Activated T-cell treated with anti-CD3 and anti-CD28 coated beads, Interleukin-2, amount 50 U/mL, for 72 hours (primary cell): ENCODE results near the gene CD53. TPM values are rescaled to one million over a fixed set of nuclear protein-coding genes. Genes with fewer than 3 reads are reported as not detected.
"Not testable (repeated sequence)": the region's sequence is repeated elsewhere in the genome, so short reads cannot be mapped to it uniquely, and the experiment has no call there.

ENCODE experiments used
- ATAC-seq, 2 donors: fragments of 150-1000 bp; cut with Tn5 transposase; replicated peaks in 1 of 2; 2 replicates each; pipeline ENCODE4 v1.10.0; 2021; ENCODE audit warnings: moderate library complexity in 2 of 2, mild to moderate bottlenecking in 1 of 2
- DNase-seq, 2 donors: peaks; one replicate each; pipeline ENCODE4 v3.0.0; 2021 to 2022; ENCODE audit warnings: mixed read lengths in 1 of 2
- H3K27ac Mint-ChIP-seq: one replicate; pipeline ENCODE4 v1.8.0; 2022; ENCODE audit warnings: mild to moderate bottlenecking, moderate library complexity, mixed read lengths
- H3K27me3 Mint-ChIP-seq: one replicate; pipeline ENCODE4 v1.8.0; 2022; ENCODE audit warnings: low read depth, mixed read lengths
- H3K36me3 Mint-ChIP-seq, 2 donors: one replicate each; pipeline ENCODE4 v1.8.0; 2022; ENCODE audit warnings: mixed read lengths in 2 of 2, mild to moderate bottlenecking in 1 of 2; ENCODE audit not compliant: insufficient read depth in 2 of 2
- H3K4me1 Mint-ChIP-seq: one replicate; pipeline ENCODE4 v1.8.0; 2022; ENCODE audit warnings: low read depth, mixed read lengths
- H3K4me3 Mint-ChIP-seq, 2 donors: one replicate each; pipeline ENCODE4 v1.8.0; 2022; ENCODE audit warnings: mild to moderate bottlenecking in 2 of 2, mixed read lengths in 2 of 2, moderate library complexity in 2 of 2
- H3K9me3 Mint-ChIP-seq, 2 donors: one replicate each; pipeline ENCODE4 v1.8.0; 2022; ENCODE audit warnings: mixed read lengths in 2 of 2
- total RNA-seq, 2 donors: library from RNA; stranded (reverse); gene quantifications; one replicate each; pipeline ENCODE4 v1.2.3, GENCODE V29; 2022

Gene CD53
- total RNA-seq, 2 donors from 2014 or later = 170 to 249 TPM

DNA sequence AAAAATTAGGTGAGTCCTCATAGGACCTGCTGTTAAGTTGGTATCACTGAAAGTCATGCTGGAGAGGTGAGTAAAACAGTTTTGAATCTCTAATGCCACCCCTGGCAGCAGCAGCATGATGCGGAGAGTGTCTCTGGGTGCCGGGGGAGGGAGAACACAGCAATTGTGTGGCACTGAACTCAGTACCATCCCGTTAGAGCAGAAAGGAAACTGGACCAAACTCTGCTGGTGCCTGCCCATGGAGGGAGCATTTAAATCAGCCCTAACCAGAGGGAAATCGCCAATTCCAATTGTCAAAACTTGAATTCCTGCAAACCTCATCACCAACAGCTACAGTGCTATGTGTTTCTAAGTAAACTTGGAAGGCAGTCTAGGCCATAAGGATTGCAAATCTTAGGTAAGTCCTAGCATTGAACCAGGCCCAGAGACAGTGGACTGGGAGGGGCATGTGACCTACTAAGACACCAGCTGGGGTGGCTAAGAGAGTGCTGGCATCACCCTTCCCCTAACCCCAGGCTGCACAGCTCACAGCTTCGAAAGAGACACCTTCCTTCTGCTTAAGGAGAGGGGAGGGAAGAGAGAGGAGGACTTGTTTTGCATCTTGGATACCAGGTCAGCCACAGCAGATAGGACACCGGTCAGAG is 30.0 kb downstream of the CD53 start:
- Mint-ChIP-seq H3K27me3 (no peaks in the 10 kb centered on the region), H3K4me1 (peaks cover 3% of the 10 kb centered on the region), H3K36me3 (peaks cover 23 to 55% of the 10 kb centered on the region in 2 donors), H3K27ac (no peak overlapping the region), H3K9me3 (peaks cover 4 to 14% of the 10 kb centered on the region in 2 donors), H3K4me3 (no peak overlapping the region)
- ATAC-seq (no peak), DNase-seq (no peak)

- Mint-ChIP-seq H3K36me3 (peaks cover 20 to 53% of the 10 kb centered on the region in 2 donors), H3K4me1 (no peaks in the 10 kb centered on the region), H3K9me3 (peaks cover 7 to 16% of the 10 kb centered on the region in 2 donors), H3K27ac (peak overlapping the region; percentile 59), H3K4me3 (no peak overlapping the region), H3K27me3 (no peaks in the 10 kb centered on the region)
- ATAC-seq (peak; percentile 49 to 53), DNase-seq (no peak)
Observed at GRCh38 chr1:110903853-110904500, 31.0 kb downstream of the CD53 start.

- DNase-seq = no peak
- H3K4me3 Mint-ChIP-seq = no peak overlapping the region
- peaks cover 7 to 30% of the 10 kb centered on the region in 2 donors for H3K36me3 Mint-ChIP-seq
- H3K27me3 Mint-ChIP-seq = no peaks in the 10 kb centered on the region
- H3K9me3 Mint-ChIP-seq = peaks cover 12 to 18% of the 10 kb centered on the region in 2 donors
- no peak for ATAC-seq
- H3K27ac Mint-ChIP-seq = no peak overlapping the region
- H3K4me1 Mint-ChIP-seq = peaks cover 18% of the 10 kb centered on the region
Observed at GRCh38 chr1:110912784-110913183, 39.8 kb downstream of the CD53 start.

DNA sequence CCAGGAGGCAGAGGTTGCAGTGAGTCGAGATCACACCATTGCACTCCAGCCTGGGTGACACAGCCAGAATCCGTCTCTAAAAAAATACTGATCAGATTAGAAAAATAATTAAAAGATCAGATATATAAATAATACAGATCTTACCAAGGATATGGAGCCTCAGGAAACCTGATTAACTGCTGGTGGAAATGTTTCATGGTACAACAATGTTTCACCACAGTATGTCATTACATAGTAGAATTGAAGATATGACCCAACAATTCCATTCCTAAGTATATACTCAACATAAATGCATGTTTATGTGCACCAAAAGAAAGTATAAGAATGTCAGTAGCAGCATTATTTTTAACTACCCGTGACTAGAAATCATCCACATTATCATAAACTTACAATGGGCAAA is 41.7 kb downstream of the CD53 start:
- Mint-ChIP-seq H3K27me3 (no peaks in the 10 kb centered on the region), H3K36me3 (peaks cover 5 to 18% of the 10 kb centered on the region in 2 donors), H3K27ac (no peak overlapping the region), H3K4me3 (no peak overlapping the region), H3K9me3 (peaks cover 9 to 11% of the 10 kb centered on the region in 2 donors), H3K4me1 (peaks cover 18% of the 10 kb centered on the region)
- DNase-seq (no peak), ATAC-seq (no peak)

GRCh38 chr1:110915804-110916203 is 42.9 kb downstream of the CD53 start:
- Mint-ChIP-seq H3K36me3 (peaks cover 3 to 9% of the 10 kb centered on the region in 2 donors), H3K4me1 (peaks cover 18% of the 10 kb centered on the region), H3K27ac (no peak overlapping the region), H3K27me3 (no peaks in the 10 kb centered on the region), H3K9me3 (peaks cover 5 to 7% of the 10 kb centered on the region in 2 donors), H3K4me3 (peak overlapping the region in 1 of 2 donors; percentile 54)
- ATAC-seq (no peak), DNase-seq (no peak)

DNA sequence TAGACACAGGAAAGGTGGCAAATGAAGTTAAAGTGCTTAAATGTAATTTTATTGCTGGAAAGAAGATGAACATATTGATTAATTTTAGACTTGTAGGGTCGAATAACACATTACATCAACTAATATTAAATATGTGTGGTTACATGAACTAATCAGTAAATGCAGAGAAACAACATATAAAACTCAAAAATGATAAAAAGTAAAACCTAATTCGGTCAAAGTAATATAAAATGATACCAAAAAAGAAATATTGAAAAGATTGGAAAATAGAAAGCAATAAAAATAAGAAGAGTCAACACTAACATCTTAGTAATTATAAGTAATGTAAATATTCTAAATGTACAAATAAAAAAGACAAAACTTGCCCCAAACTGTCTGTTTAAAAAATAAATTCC is 43.3 kb downstream of the CD53 start:
- ATAC-seq (no peak), DNase-seq (no peak)
- Mint-ChIP-seq H3K4me3 (peak overlapping the region; percentile 60), H3K36me3 (peaks cover 3 to 9% of the 10 kb centered on the region in 2 donors), H3K9me3 (peaks cover 4 to 6% of the 10 kb centered on the region in 2 donors), H3K27me3 (no peaks in the 10 kb centered on the region), H3K27ac (peak overlapping the region; percentile 50), H3K4me1 (peaks cover 18% of the 10 kb centered on the region)

DNA sequence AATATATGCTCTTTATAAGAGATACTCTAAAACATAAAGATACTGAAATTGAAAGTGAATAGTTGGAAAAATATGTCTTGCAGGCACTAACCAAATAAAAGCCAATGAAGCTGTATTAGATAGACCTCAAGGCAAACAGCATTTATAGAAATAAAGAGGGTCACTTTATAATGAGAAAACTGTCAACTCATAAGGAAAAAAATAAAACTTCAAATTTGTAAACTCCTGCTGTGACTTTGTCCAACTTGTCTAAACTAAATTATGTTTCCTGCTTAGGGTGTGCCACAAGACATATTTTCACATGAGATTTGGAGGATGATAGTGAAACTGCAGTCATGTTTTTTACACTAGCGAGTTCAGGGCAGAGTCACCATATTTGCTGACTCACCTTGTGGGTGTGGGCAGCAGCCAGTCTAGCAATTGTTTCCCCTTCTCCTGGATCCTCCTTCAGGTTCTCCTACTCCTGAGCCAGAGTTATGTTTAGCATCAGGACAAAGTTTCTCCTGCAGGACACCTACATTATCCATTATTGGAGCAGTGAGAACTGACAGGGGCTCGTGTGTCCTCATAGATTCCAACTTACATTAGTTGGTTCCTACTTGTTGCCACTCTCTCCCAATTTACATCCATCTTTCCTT is 43.8 kb downstream of the CD53 start:
- peak; percentile 80 to 88 for ATAC-seq
- Mint-ChIP-seq H3K4me3 (peak overlapping the region; percentile 60), H3K9me3 (peaks cover 4 to 6% of the 10 kb centered on the region in 2 donors), H3K4me1 (peaks cover 18% of the 10 kb centered on the region), H3K27ac (peak overlapping the region; percentile 44), H3K27me3 (no peaks in the 10 kb centered on the region), H3K36me3 (peaks cover 3 to 9% of the 10 kb centered on the region in 2 donors)
- DNase-seq = peak; percentile 32 to 42

GRCh38 chr1:110918016-110918415 is 45.1 kb downstream of the CD53 start:
- H3K27me3 Mint-ChIP-seq = no peaks in the 10 kb centered on the region
- ATAC-seq = no peak

DNA sequence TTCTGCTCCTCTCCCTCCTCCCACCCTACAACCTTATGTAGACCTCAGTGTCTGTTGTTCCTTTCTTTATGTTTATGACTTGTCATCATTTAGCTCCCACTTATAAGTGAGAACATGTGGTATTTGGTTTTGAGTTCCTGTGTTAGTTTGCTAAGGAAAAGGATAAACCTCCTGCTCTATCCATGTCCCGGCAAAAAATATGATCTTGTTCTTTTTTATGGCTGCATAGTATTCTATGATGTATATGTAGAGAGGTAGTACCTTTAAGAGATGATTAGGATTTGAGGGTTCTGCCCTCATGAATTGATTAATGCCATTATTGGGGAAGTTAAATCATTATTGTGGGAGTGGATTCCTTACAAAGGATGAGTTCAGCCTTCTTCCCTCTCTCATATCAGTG is 49.0 kb downstream of the CD53 start:
- Mint-ChIP-seq H3K27ac (no peak overlapping the region), H3K9me3 (peaks cover 2% of the 10 kb centered on the region in 2 donors), H3K27me3 (no peaks in the 10 kb centered on the region), H3K4me1 (peaks cover 5% of the 10 kb centered on the region), H3K4me3 (no peak overlapping the region), H3K36me3 (peaks cover 0 to 1% of the 10 kb centered on the region in 2 donors)
- ATAC-seq = no peak
- no peak for DNase-seq

More at GRCh38 chr1:110918016-110918415, 45.1 kb downstream of the CD53 start:
- peaks cover 18% of the 10 kb centered on the region for H3K4me1 Mint-ChIP-seq
- H3K4me3 Mint-ChIP-seq = no peak overlapping the region
- peaks cover 3 to 5% of the 10 kb centered on the region in 2 donors for H3K9me3 Mint-ChIP-seq
- DNase-seq = no peak
- H3K36me3 Mint-ChIP-seq = peaks cover 3 to 7% of the 10 kb centered on the region in 2 donors
- no peak overlapping the region for H3K27ac Mint-ChIP-seq

DNA sequence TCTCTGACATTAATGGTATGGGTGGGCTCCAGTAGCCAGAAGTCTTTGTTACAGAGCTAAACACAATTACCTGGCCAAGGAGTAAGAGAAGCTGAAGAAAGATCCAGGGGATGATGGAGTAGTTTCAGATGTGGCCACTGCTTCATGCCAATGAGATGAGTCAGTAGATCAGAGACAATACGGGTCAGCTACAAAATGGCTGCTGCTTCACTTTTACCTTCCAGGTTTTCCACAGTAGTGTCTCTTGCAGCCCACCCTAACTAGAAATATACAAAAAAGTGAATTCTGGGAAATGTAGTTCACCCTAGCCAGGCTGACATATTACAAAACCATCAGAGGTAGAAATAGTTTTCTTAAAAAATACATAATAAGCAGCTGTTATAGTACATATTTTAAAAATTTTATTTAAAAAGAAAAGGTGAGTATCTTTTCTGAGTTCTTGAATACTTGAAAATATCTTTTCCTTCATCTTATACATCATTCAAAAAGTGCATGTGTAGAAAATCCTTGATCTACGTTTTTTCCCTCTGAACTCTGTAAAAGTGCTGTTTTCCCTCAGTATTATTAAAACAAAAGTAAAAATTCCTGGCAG is 54.6 kb downstream of the CD53 start:
- Mint-ChIP-seq H3K27ac (no peak overlapping the region), H3K9me3 (peaks cover 6 to 8% of the 10 kb centered on the region in 2 donors), H3K27me3 (no peaks in the 10 kb centered on the region), H3K4me1 (no peaks in the 10 kb centered on the region), H3K4me3 (no peak overlapping the region), H3K36me3 (peaks cover 3 to 19% of the 10 kb centered on the region in 2 donors)
- DNase-seq (no peak), ATAC-seq (no peak)

DNA sequence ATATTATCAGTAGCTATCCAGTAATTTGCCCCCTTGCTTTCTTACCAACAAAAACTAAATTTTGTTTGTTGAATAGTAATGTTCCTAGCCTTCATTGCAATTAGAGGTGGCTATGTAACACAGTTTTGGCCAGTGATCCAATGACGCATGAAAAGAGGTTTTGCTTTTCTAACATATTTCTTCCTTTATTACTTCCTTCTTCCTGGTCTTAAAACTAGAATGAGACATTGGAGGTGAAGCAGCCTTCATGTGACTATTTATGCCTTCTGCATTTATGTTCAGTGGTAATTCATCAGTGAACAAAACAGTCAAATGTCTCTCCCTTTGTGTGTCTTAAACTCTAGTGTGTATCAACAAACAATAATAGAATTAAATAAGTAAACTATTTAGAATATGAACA is 55.2 kb downstream of the CD53 start:
- no peak overlapping the region for H3K27ac Mint-ChIP-seq
- H3K36me3 Mint-ChIP-seq = peaks cover 3 to 18% of the 10 kb centered on the region in 2 donors

GRCh38 chr1:110928904-110929303 is 56.0 kb downstream of the CD53 start:
- DNase-seq = no peak
- Mint-ChIP-seq H3K27me3 (no peaks in the 10 kb centered on the region), H3K27ac (no peak overlapping the region), H3K4me3 (no peak overlapping the region), H3K36me3 (peaks cover 3 to 18% of the 10 kb centered on the region in 2 donors), H3K4me1 (no peaks in the 10 kb centered on the region), H3K9me3 (peaks cover 6% of the 10 kb centered on the region in 2 donors)
- ATAC-seq = no peak

More for the DNA sequence above, 55.2 kb downstream of the CD53 start:
- peaks cover 6% of the 10 kb centered on the region in 2 donors for H3K9me3 Mint-ChIP-seq
- H3K4me3 Mint-ChIP-seq = no peak overlapping the region
- ATAC-seq (no peak), DNase-seq (no peak)
- no peaks in the 10 kb centered on the region for H3K4me1 Mint-ChIP-seq
- H3K27me3 Mint-ChIP-seq = no peaks in the 10 kb centered on the region

DNA sequence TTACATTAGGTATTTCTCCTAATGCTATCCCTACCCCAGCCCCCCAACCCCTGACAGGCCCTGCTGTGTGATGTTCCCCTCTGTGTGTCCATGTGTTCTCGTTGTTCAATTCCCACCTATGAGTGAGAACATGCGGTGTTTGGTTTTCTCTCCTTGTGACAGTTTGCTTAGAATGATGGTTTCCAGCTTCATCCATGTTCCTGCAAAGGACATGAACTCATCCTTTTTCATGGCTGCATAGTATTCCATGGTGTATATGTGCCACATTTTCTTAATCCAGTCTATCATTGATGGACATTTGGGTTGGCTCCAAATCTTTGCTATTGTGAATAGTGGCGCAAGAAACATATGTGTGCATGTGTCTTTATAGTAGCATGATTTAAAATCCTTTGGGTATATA is 58.1 kb downstream of the CD53 start:
- H3K27ac Mint-ChIP-seq, H3K27me3 Mint-ChIP-seq: not testable (repeated sequence)
- H3K36me3 Mint-ChIP-seq = peaks cover 9 to 26% of the 10 kb centered on the region in 2 donors

More for the DNA sequence above, 58.1 kb downstream of the CD53 start:
- H3K4me3 Mint-ChIP-seq, H3K4me1 Mint-ChIP-seq, DNase-seq, ATAC-seq: not testable (repeated sequence)
- peaks cover 11 to 12% of the 10 kb centered on the region in 2 donors for H3K9me3 Mint-ChIP-seq
